Measurements from ENCODE around the gene ATRNL1.

Gene ATRNL1

DNA sequence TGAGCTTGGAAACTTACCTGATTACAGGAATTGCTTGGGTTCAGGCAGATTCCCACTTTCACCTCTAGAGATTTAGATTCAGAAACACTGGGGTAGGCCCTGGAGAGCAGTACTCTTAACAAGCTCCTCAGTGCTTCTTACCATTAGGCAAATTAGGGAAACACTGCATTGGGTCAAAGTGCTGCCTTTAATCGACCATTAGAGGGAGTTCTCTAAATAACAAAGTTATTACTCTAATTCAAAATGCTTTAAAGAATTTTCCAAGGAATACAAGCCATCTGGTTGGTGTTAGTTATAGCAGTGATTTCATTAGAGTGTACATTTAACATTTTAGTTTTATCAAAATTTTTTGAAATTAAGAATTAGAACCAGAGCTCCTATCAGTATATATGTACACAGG, 855.3 kb downstream of the ATRNL1 start:
- peak; percentile 16 for DNase-seq (ENCODE audit: low read depth)

DNA sequence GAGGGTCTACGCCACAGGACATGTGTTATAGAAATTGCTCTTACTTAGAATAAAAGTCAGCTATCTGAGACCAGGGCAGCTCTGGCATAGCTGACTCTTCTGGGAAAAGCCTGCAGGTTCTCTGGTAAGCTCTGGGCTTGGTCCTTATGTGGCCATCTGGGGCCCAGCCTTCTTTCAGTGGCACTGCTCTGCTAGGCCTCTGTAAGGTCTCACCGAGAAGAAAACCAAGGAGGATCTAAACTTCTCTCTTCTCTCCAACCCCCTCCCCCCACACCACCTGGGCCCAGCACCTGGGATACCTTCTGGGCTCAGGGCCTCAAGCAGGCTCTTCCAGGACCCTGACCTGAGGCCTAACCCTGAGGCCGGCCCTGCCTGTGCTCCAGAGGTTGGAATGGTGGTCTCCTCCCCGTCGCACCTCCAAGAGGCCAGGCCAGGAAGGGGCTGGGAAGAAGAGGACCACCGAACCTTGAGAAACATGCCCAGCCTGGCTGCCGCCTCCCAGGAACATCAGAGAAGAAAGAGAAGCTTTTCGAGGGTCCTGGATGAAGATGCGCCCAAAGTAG, 856.2 kb downstream of the ATRNL1 start:
- no peak for DNase-seq (ENCODE audit: low read depth)

DNA sequence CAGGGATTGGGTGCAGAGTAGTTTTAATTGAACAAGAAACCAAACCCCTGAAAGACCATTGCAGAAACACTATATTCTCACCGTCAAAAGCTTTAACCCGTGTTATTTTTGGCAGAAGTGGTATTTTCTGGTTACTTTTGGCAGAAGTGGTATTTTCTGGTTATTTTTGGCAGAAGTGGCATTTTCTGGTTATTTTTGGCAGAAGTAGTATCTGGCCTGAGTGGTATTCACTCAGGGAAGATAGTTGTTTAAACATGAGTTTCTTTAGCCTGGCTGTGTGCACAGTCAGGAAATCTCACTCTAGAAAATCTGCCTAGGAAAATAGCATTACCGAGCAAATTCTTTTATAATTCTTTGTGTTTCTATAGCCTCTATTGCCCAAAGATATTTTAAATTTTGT, 857.2 kb downstream of the ATRNL1 start:
- no peak for DNase-seq (ENCODE audit: low read depth)

GRCh38 chr10:115951242-115951641, 858.1 kb downstream of the ATRNL1 start:
- DNase-seq (ENCODE audit: low read depth): no peak

DNA sequence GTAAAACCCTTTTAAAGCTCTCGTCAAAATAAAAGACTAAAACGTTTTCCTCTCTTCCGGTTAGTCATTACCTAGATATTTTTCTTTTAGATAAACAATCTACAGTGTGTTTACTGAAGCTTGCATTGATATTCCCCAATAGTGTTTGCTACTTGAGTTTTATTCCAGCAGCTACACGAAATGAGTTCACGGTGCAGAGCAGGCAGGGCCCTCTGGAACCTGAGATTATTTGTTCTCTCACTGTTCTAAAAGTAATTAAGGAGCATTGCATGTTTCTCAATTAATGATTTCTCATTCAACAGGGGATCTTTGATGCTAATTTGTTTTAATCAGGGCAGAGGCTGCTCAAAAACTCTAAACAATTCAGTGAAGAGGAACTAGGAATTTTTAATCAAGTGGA, 860.1 kb downstream of the ATRNL1 start:
- DNase-seq (ENCODE audit: low read depth): no peak

GRCh38 chr10:115953968-115954367, 860.8 kb downstream of the ATRNL1 start:
- DNase-seq (ENCODE audit: low read depth): no peak

GRCh38 chr10:115956225-115957011, 863.3 kb downstream of the ATRNL1 start:
- peak; percentile 10 for DNase-seq (ENCODE audit: low read depth)

- no peak for DNase-seq (ENCODE audit: low read depth)
Measured at GRCh38 chr10:115957012-115957399, 863.8 kb downstream of the ATRNL1 start.

GRCh38 chr10:115957786-115958442, 864.7 kb downstream of the ATRNL1 start:
- no peak for DNase-seq (ENCODE audit: low read depth)

GRCh38 chr10:115963848-115964247, 870.7 kb downstream of the ATRNL1 start:
- DNase-seq (ENCODE audit: low read depth): no peak

DNA sequence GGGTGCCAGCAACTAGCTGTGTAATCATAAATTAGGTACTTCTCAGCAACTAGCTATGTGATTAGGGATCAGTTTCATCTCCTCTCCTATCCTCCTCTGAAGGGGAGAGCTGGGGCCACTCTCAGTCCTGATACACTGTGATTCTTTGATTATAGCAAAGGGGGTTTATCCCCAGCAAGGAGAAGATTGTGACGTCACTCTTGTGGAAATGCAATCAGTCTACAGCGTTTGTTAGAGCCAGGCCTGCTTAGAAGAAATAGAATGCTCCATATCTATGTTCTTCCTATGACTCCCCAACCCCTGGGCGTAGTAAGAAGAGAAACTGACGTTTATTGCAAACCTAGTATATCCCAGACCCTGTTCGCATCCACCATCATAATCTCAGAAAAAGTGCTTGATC, 871.7 kb downstream of the ATRNL1 start:
- DNase-seq (ENCODE audit: low read depth): no peak

GRCh38 chr10:115965376-115965775, 872.2 kb downstream of the ATRNL1 start:
- no peak for DNase-seq (ENCODE audit: low read depth)

DNA sequence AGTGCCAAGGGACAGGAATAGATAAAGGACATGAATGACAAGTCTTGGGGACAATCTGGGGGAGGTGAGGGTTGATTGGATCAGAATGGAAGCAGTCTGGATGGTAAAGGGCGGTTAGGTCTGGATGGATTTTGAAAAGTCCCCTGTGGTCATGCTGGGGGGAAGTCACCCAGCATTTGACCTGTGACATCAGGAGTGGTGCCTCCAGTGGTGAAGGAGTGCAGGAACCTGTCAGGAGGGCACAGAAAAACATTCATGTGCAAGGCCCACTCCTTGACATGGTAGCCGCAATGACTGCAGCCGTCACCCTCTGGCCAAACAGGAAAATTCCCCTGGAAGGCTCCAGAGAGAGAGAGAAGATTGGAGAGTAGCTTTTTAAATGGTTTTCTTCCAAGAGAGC, 875.1 kb downstream of the ATRNL1 start:
- DNase-seq (ENCODE audit: low read depth): no peak

GRCh38 chr10:115969591-115969990, 876.4 kb downstream of the ATRNL1 start:
- DNase-seq (ENCODE audit: low read depth): no peak

DNA sequence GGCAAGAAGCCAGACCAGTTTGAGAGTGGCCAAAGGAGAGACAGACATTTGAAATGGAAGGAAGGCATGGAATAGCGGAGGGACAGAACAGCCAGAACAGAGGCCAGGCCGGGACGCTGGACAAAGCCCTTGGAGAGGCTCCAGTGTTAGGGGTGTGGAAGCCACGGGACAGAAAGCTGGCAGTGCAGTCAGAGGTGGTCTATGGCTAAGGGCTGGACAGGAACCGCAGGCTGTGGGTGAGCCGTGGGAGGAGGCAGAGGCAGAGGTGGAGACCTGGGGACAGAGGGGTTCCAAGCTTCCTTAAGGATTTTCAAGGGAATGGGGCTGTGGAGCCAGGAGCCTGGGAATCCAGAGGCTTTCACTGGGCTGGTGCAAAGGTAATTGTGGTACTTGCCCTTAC, 878.8 kb downstream of the ATRNL1 start:
- DNase-seq (ENCODE audit: low read depth): no peak

DNA sequence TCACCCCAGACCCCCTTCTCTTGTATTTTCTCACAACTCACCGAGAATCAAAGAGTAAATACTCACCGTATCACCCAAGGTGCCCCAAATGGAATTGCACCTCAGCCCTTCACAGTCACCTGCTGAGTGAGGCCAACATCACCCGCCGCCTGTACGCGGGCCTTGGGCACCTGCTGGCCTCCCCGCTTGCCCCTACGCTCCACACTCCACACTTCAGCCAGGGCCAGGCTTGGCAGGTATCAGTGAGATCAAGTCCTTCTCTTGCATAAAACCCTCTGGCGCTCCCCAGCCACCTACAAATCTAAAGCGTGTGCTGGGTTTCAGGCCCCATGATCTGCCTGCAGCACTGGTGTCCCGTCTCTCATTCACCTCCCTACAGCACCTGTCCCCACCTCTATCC, 879.3 kb downstream of the ATRNL1 start:
- DNase-seq (ENCODE audit: low read depth): no peak

DNA sequence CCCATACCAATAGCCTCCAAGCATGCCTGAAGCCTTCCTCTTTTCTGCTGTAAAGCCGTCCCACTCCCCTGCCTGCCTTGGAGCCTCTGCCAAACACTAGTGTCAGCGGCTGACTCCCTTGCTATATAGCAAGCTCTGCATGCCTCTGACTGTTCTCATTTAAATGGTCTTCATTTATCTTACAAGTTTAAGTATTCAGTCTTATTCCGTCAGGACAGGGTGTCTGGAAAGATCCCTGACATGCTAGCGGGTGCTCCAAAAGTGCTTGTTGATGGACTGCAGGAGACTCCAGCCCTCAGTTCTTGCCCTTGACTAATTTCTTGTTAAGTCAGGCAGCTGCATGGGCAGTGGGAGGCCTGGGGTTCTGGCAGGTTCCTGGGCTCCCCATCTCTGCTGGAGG, 881.2 kb downstream of the ATRNL1 start:
- no peak for DNase-seq (ENCODE audit: low read depth)

DNA sequence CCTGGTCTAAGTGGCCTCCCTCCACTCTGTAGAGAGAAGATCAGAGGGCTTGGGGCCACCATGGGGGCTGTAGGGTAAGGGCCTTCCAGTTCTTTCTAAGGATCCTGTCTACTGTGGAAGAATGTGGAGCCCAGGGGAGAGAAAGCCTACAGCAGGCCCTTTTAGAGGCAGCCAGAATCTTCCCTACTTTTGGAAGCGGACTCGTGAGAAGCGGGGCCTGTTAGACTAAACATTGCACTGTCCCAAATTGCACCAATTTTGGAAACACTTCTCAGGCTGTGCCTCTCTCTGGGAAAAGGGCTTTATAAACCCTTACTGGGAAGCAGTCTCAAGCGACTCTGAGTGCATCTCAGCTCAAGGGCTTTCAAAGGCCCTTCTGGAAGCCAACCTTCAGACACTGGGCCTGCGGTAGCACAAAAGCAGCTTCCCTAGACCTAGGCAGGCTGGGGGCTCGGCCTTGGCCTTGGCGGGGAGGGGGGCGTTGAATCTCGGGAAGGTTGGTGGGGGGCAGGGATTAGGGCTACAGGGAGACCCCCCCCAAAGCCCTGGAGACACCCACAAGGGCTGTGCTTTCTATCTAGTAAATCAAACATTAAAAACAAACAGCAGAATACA, 881.8 kb downstream of the ATRNL1 start:
- no peak for DNase-seq (ENCODE audit: low read depth)

DNA sequence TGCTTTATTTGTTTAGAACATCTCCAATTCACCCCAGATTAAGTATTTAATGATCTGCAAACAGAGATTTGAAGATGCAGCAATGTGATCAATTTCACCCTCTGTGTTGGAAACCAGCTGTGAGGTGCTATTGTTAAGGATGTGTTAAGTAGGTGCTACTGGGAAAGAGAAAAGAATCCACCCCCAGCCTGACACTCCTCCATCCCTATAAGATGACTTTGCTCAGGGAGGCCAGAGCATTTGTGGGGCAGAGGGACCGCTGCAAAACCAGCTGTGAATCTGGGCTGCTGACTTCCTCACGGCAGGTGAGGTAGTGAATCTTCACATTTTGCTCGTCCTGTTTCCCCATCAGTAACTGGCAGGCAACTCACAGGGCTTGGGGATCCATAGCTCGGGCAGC, 882.3 kb downstream of the ATRNL1 start:
- no peak for DNase-seq (ENCODE audit: low read depth)

- no peak for DNase-seq (ENCODE audit: low read depth)
Measured at GRCh38 chr10:115976342-115976741, 883.2 kb downstream of the ATRNL1 start.

DNA sequence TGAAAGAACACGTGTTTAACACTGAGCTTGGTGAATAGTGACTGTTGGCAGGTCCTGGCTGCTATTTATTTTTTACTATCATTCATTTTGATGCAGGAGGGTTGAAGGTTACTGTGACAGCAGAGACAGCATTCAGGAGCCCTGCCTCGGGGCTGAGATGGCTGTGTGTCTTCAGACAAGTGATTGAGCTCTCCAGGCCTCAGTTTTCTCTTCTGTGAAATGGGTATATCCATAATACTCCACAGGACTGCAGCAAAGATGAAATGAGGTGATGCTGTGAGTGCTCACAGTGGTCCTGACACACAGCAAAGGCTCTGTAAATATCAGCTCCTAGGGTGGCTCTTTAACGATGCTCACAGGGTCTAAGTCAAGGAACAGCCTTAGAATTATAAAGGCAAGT, 884.7 kb downstream of the ATRNL1 start:
- no peak for DNase-seq (ENCODE audit: low read depth)

GRCh38 chr10:115979576-115979975, 886.4 kb downstream of the ATRNL1 start:
- DNase-seq (ENCODE audit: low read depth): no peak

DNA sequence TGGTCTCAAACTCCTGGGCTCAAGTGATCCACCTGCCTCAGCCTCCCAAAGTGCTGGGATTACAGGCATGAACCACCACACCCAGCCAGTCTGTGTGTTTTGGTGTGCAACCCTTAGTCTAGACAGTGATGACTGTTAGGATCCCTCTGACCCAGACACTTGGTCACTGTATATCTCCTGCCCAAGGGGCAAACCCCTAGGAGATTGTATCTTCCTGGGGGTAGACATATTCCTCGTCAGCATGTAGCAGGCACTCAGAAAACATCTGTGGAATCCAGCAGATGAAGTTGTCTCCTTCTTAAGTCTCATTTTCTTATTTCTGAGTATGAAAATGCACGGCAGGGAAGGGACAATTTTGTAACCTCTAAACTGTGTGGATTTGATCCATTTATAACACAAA, 887.3 kb downstream of the ATRNL1 start:
- DNase-seq (ENCODE audit: low read depth): no peak

All from amniotic epithelial cell (primary cell).